Brain pericyte (primary cell): ENCODE results near the gene CHTF18.
"Not testable (repeated sequence)": the region's sequence is repeated elsewhere in the genome, so short reads cannot be mapped to it uniquely, and the experiment has no call there.

Experiments used
- DNase-seq: peaks from one replicate; pipeline ENCODE4 v3.0.0-alpha.2; 2012; ENCODE audit warnings: low read depth, low spot score

The CHTF18 gene

GRCh38 chr16:804193-805048 is 16.0 kb downstream of the CHTF18 start:
- no peak for DNase-seq

DNA sequence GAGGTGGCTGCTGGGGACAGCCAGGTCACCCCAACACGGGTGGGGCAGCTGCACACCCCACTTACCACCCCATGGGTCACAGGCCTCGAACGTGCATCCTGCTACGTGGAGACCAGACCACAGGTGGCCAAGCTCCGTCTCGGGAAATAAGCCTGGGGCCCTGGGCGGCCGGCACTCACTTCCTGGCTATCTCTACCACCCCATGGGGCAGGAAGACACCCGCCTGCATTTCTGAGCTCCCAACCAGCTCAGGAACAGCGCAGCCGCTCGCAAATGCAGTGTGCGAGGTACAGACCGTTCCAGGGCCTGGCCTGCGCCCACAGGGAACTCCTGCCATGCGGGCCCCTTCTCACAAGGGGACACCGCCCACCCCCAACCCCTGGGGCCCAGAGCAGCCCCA is 17.1 kb downstream of the CHTF18 start:
- no peak for DNase-seq

DNA sequence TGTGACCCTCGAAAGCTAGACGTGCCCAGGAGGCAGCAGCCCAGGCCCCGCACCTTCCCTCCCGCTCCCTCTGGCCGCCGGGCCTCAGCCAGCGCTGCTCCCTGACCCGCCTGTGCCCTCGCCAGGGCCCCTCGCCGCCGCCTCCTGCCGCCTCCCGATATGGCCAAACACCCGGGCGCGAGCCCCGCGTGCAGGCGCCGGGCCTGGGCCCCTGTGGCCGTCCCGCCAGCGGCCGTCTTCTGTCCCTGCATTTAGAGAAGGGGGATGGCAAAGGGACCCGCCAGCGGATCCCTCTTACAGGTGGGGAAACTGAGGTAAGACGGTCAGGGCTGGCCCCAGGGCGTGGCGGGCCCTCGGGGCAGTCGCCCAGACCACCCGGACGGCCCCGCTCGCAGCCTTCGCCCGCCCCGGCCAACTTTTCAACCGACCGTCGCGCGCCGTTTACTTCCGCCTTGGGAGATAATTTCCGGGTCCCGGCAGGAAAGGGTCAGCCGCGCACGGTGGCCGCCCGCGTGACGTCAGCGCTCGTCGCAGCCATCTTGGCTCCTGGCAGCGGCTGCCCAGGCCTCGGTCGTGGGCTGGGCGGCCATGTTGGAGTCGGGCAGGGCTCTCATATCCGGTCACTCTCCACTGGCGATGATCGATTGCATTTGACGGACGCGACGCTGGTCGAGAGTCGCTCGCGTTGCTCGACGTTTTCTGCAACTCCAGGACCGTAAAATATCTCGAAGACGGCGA is 19.1 kb downstream of the CHTF18 start:
- DNase-seq = peak; percentile 72

DNA sequence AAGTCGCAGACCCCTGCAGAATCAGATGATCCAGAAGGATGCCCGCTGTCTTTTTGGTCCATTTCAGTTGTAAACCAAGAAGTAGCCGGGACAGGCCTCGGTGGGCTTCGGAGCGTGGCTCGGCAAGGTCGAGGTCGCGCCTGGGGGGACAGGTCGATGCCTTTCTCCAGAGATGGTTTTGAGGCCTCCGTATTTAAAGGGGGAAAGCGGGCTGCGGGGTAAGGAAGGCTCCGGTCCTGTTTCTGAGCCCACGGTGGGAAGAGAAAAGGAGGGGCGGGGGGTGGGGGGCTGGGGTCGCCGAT is 19.6 kb downstream of the CHTF18 start:
- no peak for DNase-seq

- DNase-seq = no peak
These were observed 24.9 kb downstream of the CHTF18 start for GRCh38 chr16:813204-813915.

- no peak for DNase-seq
These were observed 25.5 kb downstream of the CHTF18 start for GRCh38 chr16:813916-814412.

DNA sequence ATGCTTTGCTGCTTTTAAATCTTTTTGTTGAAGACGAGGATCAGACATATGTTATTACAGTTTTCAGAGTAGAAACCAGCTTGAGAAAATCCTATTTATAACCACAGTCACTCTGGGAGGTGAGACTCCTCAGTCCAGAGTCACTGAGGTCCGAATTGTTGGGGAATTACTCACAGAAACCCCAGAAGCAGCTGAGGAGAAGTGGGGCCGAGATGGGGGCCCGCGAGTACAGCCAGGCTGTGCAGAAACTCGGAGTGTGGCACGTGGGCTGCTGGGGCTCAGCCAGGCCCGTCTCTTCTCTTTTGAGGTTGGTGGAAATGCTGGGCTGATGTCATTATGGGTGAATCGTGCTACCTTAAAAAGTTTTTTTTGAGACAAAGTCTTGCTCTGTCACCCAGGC is 26.6 kb downstream of the CHTF18 start:
- DNase-seq = no peak

- DNase-seq = no peak
These were observed 27.4 kb downstream of the CHTF18 start for GRCh38 chr16:815861-816260.

- DNase-seq = no peak
These were observed 28.8 kb downstream of the CHTF18 start for GRCh38 chr16:817001-817906.

- DNase-seq = no peak
These were observed 29.7 kb downstream of the CHTF18 start for GRCh38 chr16:818132-818531.

DNA sequence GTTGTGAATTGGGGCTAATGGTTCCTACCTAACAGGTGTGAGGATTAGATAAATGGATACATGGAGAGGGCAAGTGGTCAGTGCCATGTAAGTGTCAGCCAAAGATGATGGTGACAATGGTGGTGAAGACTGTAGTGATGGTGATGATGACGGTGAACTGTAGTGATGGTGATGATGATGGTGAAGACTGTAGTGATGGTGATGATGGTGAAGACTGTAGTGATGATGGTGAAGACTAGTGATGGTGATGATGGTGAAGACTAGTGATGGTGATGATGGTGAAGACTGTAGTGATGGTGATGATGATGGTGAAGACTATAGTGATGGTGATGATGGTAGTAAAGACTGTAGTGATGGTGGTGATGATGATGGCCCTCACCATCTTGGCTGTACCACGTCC is 30.2 kb downstream of the CHTF18 start:
- no peak for DNase-seq

GRCh38 chr16:819336-820043 is 31.1 kb downstream of the CHTF18 start:
- no peak for DNase-seq

DNA sequence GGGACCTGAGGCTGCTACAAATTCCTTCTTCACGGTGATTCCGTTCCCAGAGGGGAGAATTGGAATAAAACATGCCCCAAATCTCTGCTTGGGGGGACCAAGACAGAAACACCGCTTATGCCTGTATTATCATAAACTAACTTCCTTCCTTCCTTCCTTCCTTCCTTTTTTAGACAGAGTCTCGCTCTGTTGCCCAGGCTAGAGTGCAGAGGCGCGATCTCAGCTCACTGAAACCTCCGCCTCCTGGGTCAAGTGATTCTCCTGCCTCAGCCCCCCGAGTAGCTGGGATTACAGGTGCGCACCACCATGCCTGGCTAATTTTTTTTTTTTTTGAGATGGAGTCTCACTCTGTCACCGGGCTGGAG is 31.6 kb downstream of the CHTF18 start:
- not testable (repeated sequence) for DNase-seq

DNA sequence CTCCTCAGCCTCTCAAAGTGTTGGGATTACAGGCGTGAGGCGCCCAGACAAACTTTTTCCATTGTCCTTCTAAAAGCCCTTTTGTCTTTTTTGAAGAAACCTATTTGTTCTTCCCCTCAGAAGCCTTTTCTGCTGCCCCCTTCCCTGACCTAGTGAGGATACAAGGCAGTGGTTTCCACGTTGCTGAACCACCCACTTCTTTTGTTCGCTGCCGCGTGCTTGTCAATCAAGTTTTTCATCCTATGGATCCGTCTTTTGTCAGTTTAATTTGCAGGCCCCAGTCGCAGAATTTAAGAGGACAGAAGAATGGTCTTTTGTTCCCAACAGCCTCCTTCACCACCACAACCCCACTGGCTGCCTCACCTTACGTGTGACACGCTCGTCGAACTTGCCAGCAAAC is 32.3 kb downstream of the CHTF18 start:
- DNase-seq = no peak

GRCh38 chr16:821751-822150 is 33.3 kb downstream of the CHTF18 start:
- no peak for DNase-seq

GRCh38 chr16:822174-822908 is 33.9 kb downstream of the CHTF18 start:
- DNase-seq = no peak

- no peak for DNase-seq
These were observed 34.5 kb downstream of the CHTF18 start for GRCh38 chr16:822909-823297.

DNA sequence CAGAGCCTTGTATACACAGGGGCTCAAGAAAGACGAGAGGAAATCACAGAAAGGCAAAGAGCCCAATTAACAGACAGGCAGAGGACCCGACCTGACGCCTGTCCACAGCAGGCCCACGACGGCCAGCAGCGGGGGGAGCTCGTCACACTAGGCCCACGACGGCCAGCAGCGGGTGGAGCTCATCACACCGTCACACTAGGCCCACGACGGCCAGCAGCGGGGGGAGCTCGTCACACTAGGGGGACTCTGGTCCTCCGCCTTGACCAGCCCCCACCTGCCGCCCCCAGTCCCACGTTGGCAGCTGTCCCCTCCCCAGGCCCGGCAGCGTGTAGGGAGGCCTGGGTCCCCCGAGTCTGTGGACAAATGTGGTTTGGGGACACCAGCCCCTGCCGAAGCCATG is 35.8 kb downstream of the CHTF18 start:
- DNase-seq = no peak

DNA sequence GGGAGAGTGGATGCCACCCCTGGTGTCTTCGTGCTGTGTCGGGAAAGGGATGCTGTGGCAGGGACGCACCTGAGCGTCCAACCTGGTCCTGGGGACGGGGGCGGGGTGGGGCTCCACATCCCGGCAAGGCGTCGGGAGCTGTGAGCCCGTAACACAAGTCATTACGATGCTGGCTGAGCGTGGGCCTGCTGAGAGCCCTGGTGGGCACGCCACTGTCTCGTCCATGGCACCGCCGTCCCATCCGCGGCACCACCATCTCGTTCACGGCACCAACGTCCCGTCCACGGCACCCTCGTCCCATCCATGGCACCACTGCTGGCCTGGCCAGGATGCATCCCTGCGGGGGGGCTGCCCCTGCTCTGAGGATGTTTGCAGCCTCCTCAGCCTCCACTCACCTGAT is 36.2 kb downstream of the CHTF18 start:
- no peak for DNase-seq
